Mammary epithelial cell (primary cell): ENCODE results near the gene PIP5K1C.

ENCODE experiments used
- CTCF ChIP-seq, 2 donors: IDR thresholded peaks in 1 of 2; conservative IDR thresholded peaks in 1 of 2; 2 replicates each; pipeline ENCODE4 v1.5.1; 2011 to 2012; ENCODE audit warnings: inconsistent platforms in 2 of 2, low read length in 2 of 2, mild to moderate bottlenecking in 2 of 2, control low read depth in 1 of 2, low read depth in 1 of 2; ENCODE audit not compliant: insufficient read depth in 1 of 2; ENCODE audit errors: extremely low read depth in 1 of 2
- EZH2 ChIP-seq: IDR thresholded peaks from 2 replicates; pipeline ENCODE4 v1.6.1; 2012; ENCODE audit warnings: low read length, inconsistent platforms, borderline replicate concordance

- TF ChIP-seq CTCF (conservative IDR thresholded peaks at IDR 0.05 in 1 of 2, IDR thresholded peaks at IDR 0.05 in 1 of 2; ENCODE audit: extremely low read depth in 1 of 2, insufficient read depth in 1 of 2, low read depth in 1 of 2, low read length in 2 of 2) (no peak), EZH2 (no peak)
Observed at GRCh38 chr19:3658870-3659745, 41.2 kb downstream of the PIP5K1C start.
